Placental epithelial cell (primary cell): Measurements from ENCODE around the gene SPCS2. TPM values are rescaled to one million over a fixed set of nuclear protein-coding genes. Genes with fewer than 3 reads are reported as not detected.

Source experiments
- small RNA-seq: library from RNA; depleted of rRNA; stranded (forward); fragments of <200 nt; gene quantifications from one replicate; pipeline ENCODE3, GENCODE V24; 2012
- total RNA-seq: library from RNA; depleted of rRNA; stranded (reverse); fragments of >200 nt; gene quantifications from 2 replicates; pipeline ENCODE4 v1.2.3, GENCODE V29; 2012

SPCS2 gene
- total RNA-seq, result 9.4 and 17.0 TPM in 2 replicates

GRCh38 chr11:74948898-74949752 is at the start of gene SPCS2, which contains the start of gene XRRA1:
Gene SPCS2, plus strand, starts transcription at chr11:74949266. Its CDS starts 20 bp downstream, at chr11:74949286.
Gene XRRA1, minus strand, starts transcription at chr11:74949091. Its CDS starts 8,213 bp downstream, at chr11:74940878.

GRCh38 chr11:74988541-74989259 is 39.6 kb downstream of the SPCS2 start, which contains the start of gene NEU3:
Gene NEU3, plus strand, starts transcription at chr11:74988933. Its CDS starts 128 bp downstream, at chr11:74989061.

Small RNA genes lying within 50 kb of the gene (small RNA-seq; reads per million reads assigned to genes)
- not detected for gene RNU6-216P

Other genes with a start within 250 kb of the SPCS2 start
- gene CHRDL2, start 217.8 kb upstream of the SPCS2 start, total RNA-seq, result not detected in 2 replicates
- gene RNF169, start 200.4 kb upstream of the SPCS2 start, total RNA-seq, result 18.8 and 25.7 TPM in 2 replicates
- 13.0 and 23.2 TPM in 2 replicates for gene XRRA1, start 175 bp upstream of the SPCS2 start, total RNA-seq
- gene NEU3, start 39.7 kb downstream of the SPCS2 start, total RNA-seq, result 6.3 and 8.0 TPM in 2 replicates
- gene OR2AT4, start 147.6 kb downstream of the SPCS2 start, total RNA-seq, result not detected in 2 replicates
- gene SLCO2B1, start 201.8 kb downstream of the SPCS2 start, total RNA-seq, result under 0.01 TPM in 1 of 2 replicates, not detected in the other